SK-N-SH (cell line): ENCODE data around the gene KIAA1549. TPM values are rescaled to one million over a fixed set of nuclear protein-coding genes. Genes with fewer than 3 reads are reported as not detected.

Source experiments
- CTCF ChIA-PET: fragments of 300-600, 350-600 bp; formaldehyde crosslinking; extraction: SDS; loops from one replicate; lab custom pipeline; 2021; lab: Yijun Ruan, JAX
- POLR2A ChIA-PET: fragments of 350-600 bp; sonication (Branson Sonifier 250); formaldehyde crosslinking; extraction: SDS; loops from one replicate; lab custom pipeline; 2020; ENCODE audit warnings: antibody characterized with exemption, inconsistent platforms; lab: Yijun Ruan, JAX
- DNase-seq: peaks from one replicate; pipeline ENCODE4 v3.0.0; 2012
- H2AFZ ChIP-seq: fragments of 200-600 bp; sonication (generic); 2 replicates; pipeline ENCODE4 v1.8.1; 2016; ENCODE audit warnings: antibody characterized with exemption, mild to moderate bottlenecking, low read depth
- H3F3A ChIP-seq: fragments of 200-600 bp; sonication (generic); replicated peaks from 2 replicates; pipeline ENCODE3; 2016; ENCODE audit warnings: antibody characterized with exemption, mild to moderate bottlenecking; ENCODE audit not compliant: insufficient read depth
- H3K27ac ChIP-seq, 2 experiments: fragments of 200-500 bp in 1 of 2; fragments of 200-600 bp in 1 of 2; sonication (Bioruptor generic) in 1 of 2; sonication (generic), shearing (Covaris generic) in 1 of 2; 2 replicates each; pipeline versions ENCODE4 v1.5.1 to v1.6.1; 2014 to 2016; ENCODE audit warnings: low read depth in 2 of 2, inconsistent platforms in 1 of 2, low read length in 1 of 2, mild to moderate bottlenecking in 1 of 2, mixed read lengths in 1 of 2
- H3K27me3 ChIP-seq: fragments of 200-600 bp; sonication (generic), shearing (Covaris generic); 2 replicates; pipeline ENCODE4 v1.6.1; 2016; ENCODE audit warnings: mixed run types; ENCODE audit not compliant: insufficient read depth
- H3K36me3 ChIP-seq, 2 experiments: fragments of 200-500 bp in 1 of 2; fragments of 200-600 bp in 1 of 2; sonication (Bioruptor generic) in 1 of 2; sonication (generic) in 1 of 2; replicated peaks in 1 of 2; 2 replicates each; pipeline versions ENCODE3 to v1.5.1; 2014 to 2016; ENCODE audit warnings: low read length in 1 of 2, mild to moderate bottlenecking in 1 of 2; ENCODE audit not compliant: insufficient read depth in 2 of 2, control insufficient read depth in 1 of 2
- H3K4me1 ChIP-seq, 2 experiments: fragments of 200-500 bp in 1 of 2; fragments of 200-600 bp in 1 of 2; sonication (Bioruptor generic) in 1 of 2; sonication (generic), shearing (Covaris generic) in 1 of 2; 2 replicates each; pipeline versions ENCODE4 v1.5.1 to v1.6.1; 2014 to 2016; ENCODE audit warnings: low read depth in 1 of 2, low read length in 1 of 2, mixed run types in 1 of 2; ENCODE audit not compliant: insufficient read depth in 2 of 2, control insufficient read depth in 1 of 2
- H3K4me2 ChIP-seq: fragments of 200-600 bp; sonication (generic), shearing (Covaris generic); 2 replicates; pipeline ENCODE4 v1.6.1; 2017; ENCODE audit warnings: mixed run types
- H3K4me3 ChIP-seq, 2 experiments: fragments of 200-500 bp in 1 of 2; fragments of 200-600 bp in 1 of 2; sonication (Bioruptor generic) in 1 of 2; sonication (generic), shearing (Covaris generic) in 1 of 2; 2 replicates each; pipeline versions ENCODE4 v1.5.1 to v1.8.1; 2014 to 2016; ENCODE audit warnings: low read depth in 2 of 2, inconsistent platforms in 1 of 2, low read length in 1 of 2, mild to moderate bottlenecking in 1 of 2, mixed read lengths in 1 of 2, moderate library complexity in 1 of 2
- H3K79me2 ChIP-seq: fragments of 200-600 bp; sonication (generic); 2 replicates; pipeline ENCODE4 v1.8.1; 2017; ENCODE audit warnings: mild to moderate bottlenecking; ENCODE audit not compliant: insufficient read depth
- H3K9ac ChIP-seq: fragments of 200-600 bp; sonication (generic); 2 replicates; pipeline ENCODE4 v1.6.1; 2017; ENCODE audit warnings: mixed run types
- H3K9me2 ChIP-seq: fragments of 200-600 bp; sonication (generic); 2 replicates; pipeline ENCODE4 v1.6.1; 2017; ENCODE audit warnings: mixed run types
- H3K9me3 ChIP-seq: fragments of 200-600 bp; sonication (generic); 2 replicates; pipeline ENCODE4 v1.6.1; 2017; ENCODE audit warnings: mixed run types, mild to moderate bottlenecking, moderate library complexity
- H4K20me1 ChIP-seq: fragments of 200-600 bp; sonication (generic); 2 replicates; pipeline ENCODE4 v1.6.1; 2017; ENCODE audit warnings: mild to moderate bottlenecking, mixed run types; ENCODE audit not compliant: insufficient read depth
- EZH2phosphoT487 ChIP-seq: fragments of 200-600 bp; sonication (generic); IDR thresholded peaks from 2 replicates; pipeline ENCODE4 v1.6.1; 2017; ENCODE audit warnings: low read depth, mixed run types, mild to moderate bottlenecking, antibody characterized with exemption, moderate library complexity, borderline replicate concordance
- MEF2A ChIP-seq: IDR thresholded peaks from 2 replicates; pipeline ENCODE4 v1.4.0; 2012; ENCODE audit warnings: low read depth, borderline replicate concordance
- MXI1 ChIP-seq: IDR thresholded peaks from 2 replicates; pipeline ENCODE4 v1.6.1; 2012; ENCODE audit warnings: mild to moderate bottlenecking, low read depth, low read length, improper control_type of control experiment
- RCOR1 ChIP-seq: fragments of 150-350 bp; IDR thresholded peaks from 2 replicates; pipeline ENCODE4 v1.6.1; 2017; ENCODE audit warnings: antibody characterized with exemption, low read length
- RXRA ChIP-seq: IDR thresholded peaks from 2 replicates; pipeline ENCODE4 v1.4.0; 2012; ENCODE audit warnings: low read depth, mild to moderate bottlenecking, borderline replicate concordance
- TAF1 ChIP-seq: IDR thresholded peaks from 2 replicates; pipeline ENCODE4 v1.6.1; 2012; ENCODE audit warnings: low read depth, mild to moderate bottlenecking, low read length, moderate library complexity, borderline replicate concordance
- WGBS: methylation state at CpG from one replicate; pipeline ENCODE4 v1.1.6; 2017; ENCODE audit warnings: low lambda C conversion rate; 5-methylcytosine and 5-hydroxymethylcytosine counted together
- polyA plus RNA-seq, 3 experiments: library from polyadenylated mRNA; depleted of rRNA; stranded (reverse); fragments of >200 nt; gene quantifications; 2 replicates each; pipeline ENCODE4 v1.2.3, GENCODE V29; 2012
- TF ChIP-seq, protein P1 (sequence below): IDR thresholded peaks from 2 replicates; pipeline ENCODE4 v1.6.1; 2012; ENCODE audit warnings: mild to moderate bottlenecking, low read depth, low read length, moderate library complexity
- TF ChIP-seq, protein P2 (sequence below): IDR thresholded peaks from 2 replicates; pipeline ENCODE4 v1.4.0; 2012; ENCODE audit warnings: low read depth, borderline replicate concordance
- TF ChIP-seq, protein P3 (sequence below): IDR thresholded peaks from 2 replicates; pipeline ENCODE4; 2012
- TF ChIP-seq, protein P4 (sequence below): IDR thresholded peaks from 2 replicates; pipeline ENCODE4 v1.4.0; 2012; ENCODE audit warnings: low read depth

KIAA1549 gene
- polyA plus RNA-seq, 1 of the 3 experiments (the other 2 are of a cell fraction): 3.6 TPM

DNA sequence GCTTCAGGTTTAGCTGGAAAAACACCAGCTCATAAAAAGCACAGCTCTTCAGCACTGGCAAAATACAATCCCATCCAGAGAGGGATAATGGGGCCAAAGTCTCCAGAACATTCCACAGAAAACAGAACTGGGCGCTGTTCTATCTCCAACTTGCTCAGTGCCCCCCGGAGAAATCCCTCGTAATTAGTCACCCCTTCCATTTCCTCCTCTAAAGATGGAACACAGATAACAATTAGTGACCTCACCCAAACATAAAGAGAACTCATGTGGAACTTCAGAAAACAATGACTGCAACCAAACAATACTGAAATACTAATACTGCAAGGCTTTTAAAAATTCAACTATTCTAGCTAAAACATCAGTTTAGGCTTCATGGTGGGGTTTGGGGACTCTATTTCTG lies 46.3 kb downstream of the KIAA1549 start (continued):
- no peak for TF ChIP-seq EZH2phosphoT487
- TF ChIP-seq, protein P1, sequence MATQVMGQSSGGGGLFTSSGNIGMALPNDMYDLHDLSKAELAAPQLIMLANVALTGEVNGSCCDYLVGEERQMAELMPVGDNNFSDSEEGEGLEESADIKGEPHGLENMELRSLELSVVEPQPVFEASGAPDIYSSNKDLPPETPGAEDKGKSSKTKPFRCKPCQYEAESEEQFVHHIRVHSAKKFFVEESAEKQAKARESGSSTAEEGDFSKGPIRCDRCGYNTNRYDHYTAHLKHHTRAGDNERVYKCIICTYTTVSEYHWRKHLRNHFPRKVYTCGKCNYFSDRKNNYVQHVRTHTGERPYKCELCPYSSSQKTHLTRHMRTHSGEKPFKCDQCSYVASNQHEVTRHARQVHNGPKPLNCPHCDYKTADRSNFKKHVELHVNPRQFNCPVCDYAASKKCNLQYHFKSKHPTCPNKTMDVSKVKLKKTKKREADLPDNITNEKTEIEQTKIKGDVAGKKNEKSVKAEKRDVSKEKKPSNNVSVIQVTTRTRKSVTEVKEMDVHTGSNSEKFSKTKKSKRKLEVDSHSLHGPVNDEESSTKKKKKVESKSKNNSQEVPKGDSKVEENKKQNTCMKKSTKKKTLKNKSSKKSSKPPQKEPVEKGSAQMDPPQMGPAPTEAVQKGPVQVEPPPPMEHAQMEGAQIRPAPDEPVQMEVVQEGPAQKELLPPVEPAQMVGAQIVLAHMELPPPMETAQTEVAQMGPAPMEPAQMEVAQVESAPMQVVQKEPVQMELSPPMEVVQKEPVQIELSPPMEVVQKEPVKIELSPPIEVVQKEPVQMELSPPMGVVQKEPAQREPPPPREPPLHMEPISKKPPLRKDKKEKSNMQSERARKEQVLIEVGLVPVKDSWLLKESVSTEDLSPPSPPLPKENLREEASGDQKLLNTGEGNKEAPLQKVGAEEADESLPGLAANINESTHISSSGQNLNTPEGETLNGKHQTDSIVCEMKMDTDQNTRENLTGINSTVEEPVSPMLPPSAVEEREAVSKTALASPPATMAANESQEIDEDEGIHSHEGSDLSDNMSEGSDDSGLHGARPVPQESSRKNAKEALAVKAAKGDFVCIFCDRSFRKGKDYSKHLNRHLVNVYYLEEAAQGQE: 0 out of 2 replicates have a peak, but pooled peaks have one; percentile 45

DNA sequence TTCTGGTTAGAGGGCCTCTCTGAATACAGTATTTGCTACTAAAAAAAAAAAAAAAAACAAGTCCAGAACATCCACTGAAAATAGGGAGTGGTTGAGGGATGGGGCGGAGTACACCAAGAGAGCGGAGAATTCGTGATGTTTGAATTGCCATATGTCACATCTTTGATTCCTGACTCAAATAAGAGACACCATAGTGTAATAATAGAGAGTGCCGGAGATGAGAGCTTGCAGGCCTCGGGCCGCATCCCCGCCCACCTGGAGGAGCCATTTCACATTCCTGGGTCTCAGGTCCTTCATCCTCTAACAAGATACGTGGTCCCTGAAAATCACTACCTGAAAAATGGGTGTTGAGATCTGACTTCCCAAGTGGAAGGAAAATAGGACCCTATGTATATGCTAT lies 46.8 kb downstream of the KIAA1549 start:
- peak overlapping the region; percentile 7; the same call in 1 of the 2 replicates for H3K9ac ChIP-seq

More for the DNA sequence above, 46.8 kb downstream of the KIAA1549 start:
- peak overlapping the region; percentile 88 to 99 for H3K27ac ChIP-seq
- H3K9me2 ChIP-seq: no peaks in the 10 kb centered on the region
- no peak overlapping the region; a peak in 1 of 4 replicates for H3K4me3 ChIP-seq
- H3K4me1 ChIP-seq: peaks cover 21 to 45% of the 10 kb centered on the region in 2 experiments
- H3K4me2 ChIP-seq: peak overlapping the region; percentile 64
- H4K20me1 ChIP-seq: no peaks in the 10 kb centered on the region
- WGBS: 95% methylated on average over 8 of the region's 8 CpGs
- no peaks in the 10 kb centered on the region for H3K27me3 ChIP-seq
- POLR2A ChIA-PET: interaction anchor here (1.3 to 1.7 kb wide), 3 partner anchors 9 to 47 kb away, joined by 4 to 7 read pairs (median 5); partner anchors contain the start of gene KIAA1549
- DNase-seq: no peak
- H3K79me2 ChIP-seq: peaks cover 4% of the 10 kb centered on the region; the same call in 1 of the 2 replicates
- TF ChIP-seq MXI1: no peak
- TF ChIP-seq TAF1: no peak
- TF ChIP-seq, protein P2, sequence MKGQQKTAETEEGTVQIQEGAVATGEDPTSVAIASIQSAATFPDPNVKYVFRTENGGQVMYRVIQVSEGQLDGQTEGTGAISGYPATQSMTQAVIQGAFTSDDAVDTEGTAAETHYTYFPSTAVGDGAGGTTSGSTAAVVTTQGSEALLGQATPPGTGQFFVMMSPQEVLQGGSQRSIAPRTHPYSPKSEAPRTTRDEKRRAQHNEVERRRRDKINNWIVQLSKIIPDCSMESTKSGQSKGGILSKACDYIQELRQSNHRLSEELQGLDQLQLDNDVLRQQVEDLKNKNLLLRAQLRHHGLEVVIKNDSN: no peak
- TF ChIP-seq, protein P3, sequence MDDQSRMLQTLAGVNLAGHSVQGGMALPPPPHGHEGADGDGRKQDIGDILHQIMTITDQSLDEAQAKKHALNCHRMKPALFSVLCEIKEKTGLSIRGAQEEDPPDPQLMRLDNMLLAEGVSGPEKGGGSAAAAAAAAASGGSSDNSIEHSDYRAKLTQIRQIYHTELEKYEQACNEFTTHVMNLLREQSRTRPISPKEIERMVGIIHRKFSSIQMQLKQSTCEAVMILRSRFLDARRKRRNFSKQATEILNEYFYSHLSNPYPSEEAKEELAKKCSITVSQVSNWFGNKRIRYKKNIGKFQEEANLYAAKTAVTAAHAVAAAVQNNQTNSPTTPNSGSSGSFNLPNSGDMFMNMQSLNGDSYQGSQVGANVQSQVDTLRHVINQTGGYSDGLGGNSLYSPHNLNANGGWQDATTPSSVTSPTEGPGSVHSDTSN: no peak
- TF ChIP-seq RCOR1: no peak
- TF ChIP-seq MEF2A: no peak
- no peak for TF ChIP-seq RXRA
- TF ChIP-seq, protein P4, sequence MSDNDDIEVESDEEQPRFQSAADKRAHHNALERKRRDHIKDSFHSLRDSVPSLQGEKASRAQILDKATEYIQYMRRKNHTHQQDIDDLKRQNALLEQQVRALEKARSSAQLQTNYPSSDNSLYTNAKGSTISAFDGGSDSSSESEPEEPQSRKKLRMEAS: no peak
- TF ChIP-seq EZH2phosphoT487: no peak
- CTCF ChIA-PET: interaction anchor here (1.3 to 3.5 kb wide), 5 partner anchors 12 to 84 kb away, joined by 4 to 28 read pairs (median 7); no protein-coding TSS in a partner anchor
- H3K36me3 ChIP-seq: no peaks in the 10 kb centered on the region
- H3F3A ChIP-seq: peaks cover 25% of the 10 kb centered on the region
- no peak overlapping the region for H2AFZ ChIP-seq
- H3K9me3 ChIP-seq: no peaks in the 10 kb centered on the region
